Measurements from ENCODE around the gene NT5C2. TPM values are rescaled to one million over a fixed set of nuclear protein-coding genes. Genes with fewer than 3 reads are reported as not detected.

NT5C2 gene
- total RNA-seq, 1 experiment from 2014 or later: 91.2 TPM

DNA sequence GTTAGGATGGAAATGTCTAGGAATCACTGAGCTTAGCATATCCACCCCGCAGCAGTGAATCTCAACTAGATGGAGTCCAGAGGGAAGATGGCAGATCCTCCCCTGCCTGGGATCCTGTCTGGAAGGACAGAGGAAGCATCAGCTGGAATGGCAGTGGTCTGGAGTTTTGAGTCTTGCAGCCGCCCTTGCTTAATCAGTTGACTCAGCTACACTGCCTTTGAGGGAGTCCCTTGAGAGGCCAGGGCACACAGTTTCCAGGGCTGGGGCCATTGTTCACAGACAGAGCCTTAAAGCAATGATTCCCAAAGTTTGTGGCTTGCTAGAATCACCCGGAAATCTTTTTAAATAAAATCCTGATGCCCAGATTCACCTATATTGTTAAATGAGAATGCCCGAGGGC is 128.1 kb downstream of the NT5C2 start:
- CTCF ChIA-PET: interaction anchor here (4.4 kb wide), 1 partner anchor 148 kb away, joined by 17 read pairs; the partner anchor contains the start of gene CNNM2

GRCh38 chr10:103062854-103063590 is 130.1 kb downstream of the NT5C2 start:
- Histone ChIP-seq H3K36me3 (ENCODE audit: control insufficient read depth, insufficient read depth, low read length) (0 out of 2 replicates have a peak, but pooled peaks cover 1% of the 10 kb centered on the region), H3K4me3 (ENCODE audit: low read depth, low read length) (no peak overlapping the region), H3K4me1 (no peaks in the 10 kb centered on the region), H3K9me3 (no peaks in the 10 kb centered on the region), H3K27me3 (replicated peaks; ENCODE audit: control insufficient read depth, insufficient read depth, low read length) (no peaks in the 10 kb centered on the region)
- H3K4me1 Mint-ChIP-seq (ENCODE audit: low read depth, unreplicated experiment): no peaks in the 10 kb centered on the region
- TF ChIP-seq CTCF (IDR thresholded peaks at IDR 0.05; ENCODE audit: insufficient read depth in 1 of 2, low read depth in 1 of 2, low read length in 1 of 2, severe bottlenecking in 1 of 2, unreplicated experiment in 1 of 2): no peak
- no peak overlapping the region for H3K4me3 Mint-ChIP-seq (ENCODE audit: unreplicated experiment)
- H3K27me3 Mint-ChIP-seq (ENCODE audit: insufficient read depth, unreplicated experiment): no peaks in the 10 kb centered on the region
- H3K9me3 Mint-ChIP-seq (ENCODE audit: unreplicated experiment): no peaks in the 10 kb centered on the region
- intact Hi-C loops (cut with micrococcal nuclease; ENCODE audit: unreplicated experiment): no loop called here
- H3K27ac Mint-ChIP-seq (ENCODE audit: unreplicated experiment): no peak overlapping the region
- BruUV-seq (replicated peaks): no TSS peak
- DNase-seq: no peak
- POLR2A ChIA-PET: no interaction called here
- CTCF ChIA-PET: interaction anchor here (4.4 kb wide), 1 partner anchor 146 kb away, joined by 17 read pairs; the partner anchor contains the start of gene CNNM2
- H3K36me3 Mint-ChIP-seq (ENCODE audit: insufficient read depth, unreplicated experiment): no peaks in the 10 kb centered on the region

More for the DNA sequence above, 128.1 kb downstream of the NT5C2 start:
- Histone ChIP-seq H3K27me3 (replicated peaks; ENCODE audit: control insufficient read depth, insufficient read depth, low read length) (no peaks in the 10 kb centered on the region), H3K4me3 (ENCODE audit: low read depth, low read length) (no peak overlapping the region), H3K4me1 (peaks cover 3% of the 10 kb centered on the region; the same call in 1 of the 2 replicates), H3K9me3 (no peaks in the 10 kb centered on the region), H3K36me3 (ENCODE audit: control insufficient read depth, insufficient read depth, low read length) (0 out of 2 replicates have a peak, but pooled peaks cover 1% of the 10 kb centered on the region)
- no TSS peak for BruUV-seq (replicated peaks)
- no peak for DNase-seq
- Mint-ChIP-seq H3K4me3 (ENCODE audit: unreplicated experiment) (no peak overlapping the region), H3K4me1 (ENCODE audit: low read depth, unreplicated experiment) (no peaks in the 10 kb centered on the region), H3K27me3 (ENCODE audit: insufficient read depth, unreplicated experiment) (no peaks in the 10 kb centered on the region), H3K27ac (ENCODE audit: unreplicated experiment) (no peak overlapping the region), H3K9me3 (ENCODE audit: unreplicated experiment) (no peaks in the 10 kb centered on the region), H3K36me3 (ENCODE audit: insufficient read depth, unreplicated experiment) (no peaks in the 10 kb centered on the region)
- intact Hi-C loops (cut with micrococcal nuclease; ENCODE audit: unreplicated experiment): no loop called here
- TF ChIP-seq CTCF (IDR thresholded peaks at IDR 0.05; ENCODE audit: insufficient read depth in 1 of 2, low read depth in 1 of 2, low read length in 1 of 2, severe bottlenecking in 1 of 2, unreplicated experiment in 1 of 2): no peak
- POLR2A ChIA-PET: interaction anchor here (0.6 kb wide), 1 partner anchor 218 kb away, joined by 3 read pairs; no protein-coding TSS in a partner anchor

- no peak overlapping the region for H3K4me3 ChIP-seq (ENCODE audit: low read depth, low read length)
- Mint-ChIP-seq H3K27ac (ENCODE audit: unreplicated experiment) (no peak overlapping the region), H3K27me3 (ENCODE audit: insufficient read depth, unreplicated experiment) (no peaks in the 10 kb centered on the region), H3K36me3 (ENCODE audit: insufficient read depth, unreplicated experiment) (no peaks in the 10 kb centered on the region), H3K4me1 (ENCODE audit: low read depth, unreplicated experiment) (no peaks in the 10 kb centered on the region), H3K4me3 (ENCODE audit: unreplicated experiment) (no peak overlapping the region), H3K9me3 (ENCODE audit: unreplicated experiment) (no peaks in the 10 kb centered on the region)
- no peaks in the 10 kb centered on the region for H3K4me1 ChIP-seq
- DNase-seq: no peak
- ChIA-PET CTCF (no interaction called here), POLR2A (no interaction called here)
- intact Hi-C loops (cut with micrococcal nuclease; ENCODE audit: unreplicated experiment): no loop called here
- no peaks in the 10 kb centered on the region for H3K9me3 ChIP-seq
- BruUV-seq (replicated peaks): no TSS peak
- H3K36me3 ChIP-seq (ENCODE audit: control insufficient read depth, insufficient read depth, low read length): 0 out of 2 replicates have a peak, but pooled peaks cover 1% of the 10 kb centered on the region
- TF ChIP-seq CTCF (IDR thresholded peaks at IDR 0.05; ENCODE audit: insufficient read depth in 1 of 2, low read depth in 1 of 2, low read length in 1 of 2, severe bottlenecking in 1 of 2, unreplicated experiment in 1 of 2): no peak
- H3K27me3 ChIP-seq (replicated peaks; ENCODE audit: control insufficient read depth, insufficient read depth, low read length): no peaks in the 10 kb centered on the region
Observed at GRCh38 chr10:103060575-103060974, 132.5 kb downstream of the NT5C2 start.

Measured in Caco-2 (cell line).